Measurements from ENCODE around the gene TMEM132C. TPM values are rescaled to one million over a fixed set of nuclear protein-coding genes. Genes with fewer than 3 reads are reported as not detected.

TMEM132C gene
- polyA plus RNA-seq, 1 of the 3 experiments (the other 2 are of a cell fraction) = not detected

- no peak overlapping the region for H3K4me3 ChIP-seq (ENCODE audit: low read depth in 2 of 2, low read length in 1 of 2)
- TF ChIP-seq USF2 (IDR thresholded peaks at IDR 0.05; ENCODE audit: borderline replicate concordance, low read depth, low read length) = no peak
- no peak for TF ChIP-seq EZH2phosphoT487 (IDR thresholded peaks at IDR 0.05; ENCODE audit: borderline replicate concordance, low read depth)
- TF ChIP-seq RAD21 (IDR thresholded peaks at IDR 0.05; ENCODE audit: low read length) = no peak
- no peak overlapping the region for H3K9ac ChIP-seq
- H3F3A ChIP-seq (replicated peaks; ENCODE audit: insufficient read depth) = no peaks in the 10 kb centered on the region
- DNase-seq = no peak
- no peaks in the 10 kb centered on the region for H3K9me2 ChIP-seq
- H3K36me3 ChIP-seq (replicated peaks in 1 of 2; ENCODE audit: control insufficient read depth in 1 of 2, insufficient read depth in 2 of 2, low read length in 1 of 2) = no peaks in the 10 kb centered on the region
- H3K79me2 ChIP-seq (ENCODE audit: insufficient read depth) = no peaks in the 10 kb centered on the region
- POLR2A ChIA-PET = no interaction called here
- H3K27me3 ChIP-seq (ENCODE audit: insufficient read depth) = no peaks in the 10 kb centered on the region
- no peaks in the 10 kb centered on the region for H3K4me1 ChIP-seq (ENCODE audit: control insufficient read depth in 1 of 2, insufficient read depth in 2 of 2, low read depth in 1 of 2, low read length in 1 of 2)
- H3K9me3 ChIP-seq = no peaks in the 10 kb centered on the region
- H3K27ac ChIP-seq (ENCODE audit: low read depth in 2 of 2, low read length in 1 of 2) = no peak overlapping the region
- H3K4me2 ChIP-seq = no peak overlapping the region
- CTCF ChIA-PET = no interaction called here
- 20% methylated on average over 7 of the region's 7 CpGs for WGBS (ENCODE audit: low lambda C conversion rate)
- no peak overlapping the region for H2AFZ ChIP-seq (ENCODE audit: low read depth)
- H4K20me1 ChIP-seq (ENCODE audit: insufficient read depth) = no peaks in the 10 kb centered on the region
Measured at GRCh38 chr12:128507470-128507869, 240.5 kb downstream of the TMEM132C start.

GRCh38 chr12:128509170-128509569 lies 242.2 kb downstream of the TMEM132C start:
- 26% methylated on average over 4 of the region's 4 CpGs for WGBS (ENCODE audit: low lambda C conversion rate)
- no peak overlapping the region for H2AFZ ChIP-seq (ENCODE audit: low read depth)
- ChIA-PET POLR2A (no interaction called here), CTCF (no interaction called here)
- no peak overlapping the region for H3K9ac ChIP-seq
- no peaks in the 10 kb centered on the region for H3K4me1 ChIP-seq (ENCODE audit: control insufficient read depth in 1 of 2, insufficient read depth in 2 of 2, low read depth in 1 of 2, low read length in 1 of 2)
- DNase-seq = no peak
- TF ChIP-seq MAX (IDR thresholded peaks at IDR 0.05; ENCODE audit: low read depth) (no peak), RCOR1 (IDR thresholded peaks at IDR 0.05; ENCODE audit: low read length) (no peak), SMC3 (IDR thresholded peaks at IDR 0.05; ENCODE audit: low read depth, low read length) (no peak), EP300 (IDR thresholded peaks at IDR 0.05; ENCODE audit: borderline replicate concordance in 1 of 2, low read depth in 1 of 2, low read length in 1 of 2) (no peak), NFIC (IDR thresholded peaks at IDR 0.05; ENCODE audit: borderline replicate concordance) (no peak), FOXM1 (IDR thresholded peaks at IDR 0.05; ENCODE audit: low read depth) (no peak), TCF12 (IDR thresholded peaks at IDR 0.05) (no peak), SIN3A (IDR thresholded peaks at IDR 0.05; ENCODE audit: borderline replicate concordance, low read depth, low read length) (no peak), GATA2 (CRISPR knock-in tag; IDR thresholded peaks at IDR 0.05) (no peak), ZBTB33 (IDR thresholded peaks at IDR 0.05; ENCODE audit: borderline replicate concordance, low read depth) (no peak), YY1 (IDR thresholded peaks at IDR 0.05; ENCODE audit: low read depth) (no peak), FOSL2 (IDR thresholded peaks at IDR 0.05; ENCODE audit: borderline replicate concordance, low read depth) (no peak), TAF1 (IDR thresholded peaks at IDR 0.05; ENCODE audit: borderline replicate concordance, low read depth, low read length) (no peak), CHD2 (IDR thresholded peaks at IDR 0.05; ENCODE audit: low read length, partially characterized antibody) (no peak), RXRA (IDR thresholded peaks at IDR 0.05; ENCODE audit: borderline replicate concordance, low read depth) (no peak), JUND (IDR thresholded peaks at IDR 0.05) (no peak), ELF1 (IDR thresholded peaks at IDR 0.05) (no peak), RFX5 (IDR thresholded peaks at IDR 0.05; ENCODE audit: low read length) (no peak)
- no peaks in the 10 kb centered on the region for H3K9me3 ChIP-seq
- no peaks in the 10 kb centered on the region for H3F3A ChIP-seq (replicated peaks; ENCODE audit: insufficient read depth)
- H3K4me3 ChIP-seq (ENCODE audit: low read depth in 2 of 2, low read length in 1 of 2) = no peak overlapping the region
- H3K27ac ChIP-seq (ENCODE audit: low read depth in 2 of 2, low read length in 1 of 2) = no peak overlapping the region
- no peaks in the 10 kb centered on the region for H3K36me3 ChIP-seq (replicated peaks in 1 of 2; ENCODE audit: control insufficient read depth in 1 of 2, insufficient read depth in 2 of 2, low read length in 1 of 2)
- no peaks in the 10 kb centered on the region for H3K27me3 ChIP-seq (ENCODE audit: insufficient read depth)
- no peaks in the 10 kb centered on the region for H3K9me2 ChIP-seq
- H3K4me2 ChIP-seq = no peak overlapping the region
- H3K79me2 ChIP-seq (ENCODE audit: insufficient read depth) = no peaks in the 10 kb centered on the region
- H4K20me1 ChIP-seq (ENCODE audit: insufficient read depth) = no peaks in the 10 kb centered on the region

Data from SK-N-SH (cell line).